Right lobe of liver (tissue), 6 donors: ENCODE data around the gene UGT1A8. TPM values are rescaled to one million over a fixed set of nuclear protein-coding genes. Genes with fewer than 3 reads are reported as not detected.

Source experiments
- ATAC-seq, 4 donors: fragments of 200-7000 bp; cut with Tn5 transposase; one replicate each; pipeline ENCODE4 v1.9.1; 2020; ENCODE audit warnings: mild to moderate bottlenecking in 4 of 4, moderate library complexity in 4 of 4
- DNase-seq, 3 donors: peaks; one replicate each; pipeline ENCODE4 v3.0.0-alpha.2; 2020
- H3K27ac ChIP-seq, 3 donors: fragments of 200-600 bp; one replicate each; pipeline ENCODE4 v1.8.0; 2022
- H3K27me3 ChIP-seq, 2 donors: fragments of 200-600 bp; one replicate each; pipeline ENCODE4 v1.8.0; 2022
- H3K36me3 ChIP-seq, 4 donors: fragments of 200-600 bp; sonication (generic) in 1 of 4; one replicate each; pipeline versions ENCODE4 v1.5.1 to v1.8.0; 2017 to 2022; ENCODE audit warnings: control low read depth in 1 of 4
- H3K4me1 ChIP-seq, 4 donors: fragments of 200-600 bp; sonication (generic) in 1 of 4; one replicate each; pipeline versions ENCODE4 v1.5.1 to v1.8.0; 2017 to 2022; ENCODE audit warnings: control low read depth in 1 of 4
- H3K4me3 ChIP-seq, 3 donors: fragments of 200-600 bp; one replicate each; pipeline ENCODE4 v1.8.0; 2022
- H3K9me3 ChIP-seq, 4 donors: fragments of 200-600 bp; sonication (generic) in 1 of 4; one replicate each; pipeline versions ENCODE4 v1.5.1 to v1.8.0; 2017 to 2022; ENCODE audit warnings: control low read depth in 1 of 4
- POLR2A ChIP-seq: fragments of 450-650 bp; IDR thresholded peaks from one replicate; pipeline ENCODE4 v1.6.1; 2017; ENCODE audit warnings: antibody characterized with exemption, mild to moderate bottlenecking
- WGBS: methylation state at CpG from one replicate; pipeline ENCODE4 v1.1.6; 2018; ENCODE audit warnings: low coverage, low lambda C conversion rate; ENCODE audit not compliant: insufficient coverage; ENCODE audit errors: missing lambda C conversion rate; 5-methylcytosine and 5-hydroxymethylcytosine counted together
- intact Hi-C, 2 donors: fragments of 100-400 bp; cut with DNase I; formaldehyde crosslinking; loops; one replicate each; pipeline versions ENCODE4 v1.11.2 to v1.14.1; 2022
- total RNA-seq, 6 experiments: library from RNA; depleted of rRNA in 2 of 6; stranded (reverse); fragments of >200 nt in 2 of 6; fragmentation: NEBNext Ultra II Directional in 3 of 6; extraction: Animal tissue kit (Norgen Biotek cat#: 25700) in 3 of 6; gene quantifications; one replicate each; pipeline versions ENCODE4 v1.1.0 to v1.2.4, GENCODE V29; 2016 to 2023
- TF ChIP-seq, protein P1 (sequence below), 4 donors: fragments of 200-600 bp in 3 of 4; fragments of 450-650 bp in 1 of 4; IDR thresholded peaks; one replicate each; pipeline versions ENCODE4 v1.5.1 to v1.8.0; 2016 to 2022; ENCODE audit warnings: antibody characterized with exemption in 4 of 4, mild to moderate bottlenecking in 2 of 4
- donor health status: DM: no; HTN: yes; CAD: no.
- donor health status: DM: no; HTN: no; CAD: no.
- donor health status: DM: no; HTN: no; CAD: no.
- donor health status: DM: no; HTN: yes; CAD: no.
- donor health status: DM: no; HTN: yes; CAD: no.

UGT1A8 gene
- total RNA-seq, 6 experiments from 2014 or later, result 0.51 to 3.8 (median 1.7) TPM

DNA sequence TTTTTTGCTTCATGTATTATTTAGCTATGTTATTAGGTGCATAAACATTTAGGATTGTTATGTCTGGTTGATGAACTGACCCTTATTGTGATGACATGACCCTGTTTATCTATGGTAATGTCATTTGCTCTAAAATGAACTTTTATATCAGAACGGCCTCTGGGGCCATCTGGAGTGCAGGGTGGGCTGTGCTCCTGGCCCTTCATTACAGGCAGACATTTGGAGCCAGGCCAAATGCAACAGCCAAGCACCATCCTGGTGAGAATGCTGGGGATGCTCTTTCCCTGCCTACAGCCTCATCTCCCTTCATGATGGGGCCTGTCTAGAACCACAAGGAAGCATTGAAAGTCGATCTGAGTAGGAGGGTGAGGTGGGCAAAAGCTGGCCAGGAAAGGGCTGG is 198.9 kb downstream of the UGT1A8 start:
- ATAC-seq (no peak), DNase-seq (peak in 2 of 3 donors; percentile 11 to 27)
- no peak for TF ChIP-seq POLR2A
- TF ChIP-seq, protein P1, sequence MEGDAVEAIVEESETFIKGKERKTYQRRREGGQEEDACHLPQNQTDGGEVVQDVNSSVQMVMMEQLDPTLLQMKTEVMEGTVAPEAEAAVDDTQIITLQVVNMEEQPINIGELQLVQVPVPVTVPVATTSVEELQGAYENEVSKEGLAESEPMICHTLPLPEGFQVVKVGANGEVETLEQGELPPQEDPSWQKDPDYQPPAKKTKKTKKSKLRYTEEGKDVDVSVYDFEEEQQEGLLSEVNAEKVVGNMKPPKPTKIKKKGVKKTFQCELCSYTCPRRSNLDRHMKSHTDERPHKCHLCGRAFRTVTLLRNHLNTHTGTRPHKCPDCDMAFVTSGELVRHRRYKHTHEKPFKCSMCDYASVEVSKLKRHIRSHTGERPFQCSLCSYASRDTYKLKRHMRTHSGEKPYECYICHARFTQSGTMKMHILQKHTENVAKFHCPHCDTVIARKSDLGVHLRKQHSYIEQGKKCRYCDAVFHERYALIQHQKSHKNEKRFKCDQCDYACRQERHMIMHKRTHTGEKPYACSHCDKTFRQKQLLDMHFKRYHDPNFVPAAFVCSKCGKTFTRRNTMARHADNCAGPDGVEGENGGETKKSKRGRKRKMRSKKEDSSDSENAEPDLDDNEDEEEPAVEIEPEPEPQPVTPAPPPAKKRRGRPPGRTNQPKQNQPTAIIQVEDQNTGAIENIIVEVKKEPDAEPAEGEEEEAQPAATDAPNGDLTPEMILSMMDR (IDR thresholded peaks at IDR 0.05), result no peak
- no peak overlapping the region for H3K4me3 ChIP-seq
- intact Hi-C loops, result no loop called here
- peaks cover 0 to 13% (median 0%) of the 10 kb centered on the region in 4 donors for H3K4me1 ChIP-seq
- no peaks in the 10 kb centered on the region for H3K36me3 ChIP-seq
- no peak overlapping the region for H3K27ac ChIP-seq
- H3K9me3 ChIP-seq, result no peaks in the 10 kb centered on the region
- no peaks in the 10 kb centered on the region for H3K27me3 ChIP-seq
- WGBS, result 56% methylated on average over 2 of the region's 2 CpGs

DNA sequence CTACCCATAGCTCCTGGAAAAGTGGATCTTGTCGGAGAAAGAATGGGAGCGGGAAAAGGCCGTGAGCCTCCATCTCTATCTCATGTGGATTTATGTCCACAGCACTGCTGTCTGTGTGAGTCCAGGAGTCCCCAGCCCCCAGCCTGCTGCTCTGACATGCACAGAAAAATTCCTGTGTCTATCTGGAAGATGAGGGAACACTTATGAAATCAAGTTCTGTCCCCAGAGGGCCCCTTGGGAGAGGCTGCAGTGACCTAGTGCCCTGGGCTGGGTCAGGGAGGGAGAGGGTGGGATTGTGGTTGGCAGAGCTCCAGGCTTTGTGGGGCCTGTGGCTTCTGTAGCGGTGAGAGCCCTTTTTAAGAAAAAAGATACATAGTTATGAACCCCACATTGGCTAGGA is 199.3 kb downstream of the UGT1A8 start:
- Histone ChIP-seq H3K27ac (no peak overlapping the region), H3K27me3 (no peaks in the 10 kb centered on the region), H3K4me1 (peaks cover 0 to 15% (median 1%) of the 10 kb centered on the region in 4 donors), H3K4me3 (no peak overlapping the region), H3K36me3 (no peaks in the 10 kb centered on the region), H3K9me3 (no peaks in the 10 kb centered on the region)
- ATAC-seq (no peak), DNase-seq (peak in 2 of 3 donors; percentile 17 to 33)
- intact Hi-C loops, result no loop called here
- TF ChIP-seq POLR2A, result no peak
- TF ChIP-seq, protein P1 (IDR thresholded peaks at IDR 0.05), result no peak
- WGBS, result 100% methylated on average over 4 of the region's 4 CpGs

DNA sequence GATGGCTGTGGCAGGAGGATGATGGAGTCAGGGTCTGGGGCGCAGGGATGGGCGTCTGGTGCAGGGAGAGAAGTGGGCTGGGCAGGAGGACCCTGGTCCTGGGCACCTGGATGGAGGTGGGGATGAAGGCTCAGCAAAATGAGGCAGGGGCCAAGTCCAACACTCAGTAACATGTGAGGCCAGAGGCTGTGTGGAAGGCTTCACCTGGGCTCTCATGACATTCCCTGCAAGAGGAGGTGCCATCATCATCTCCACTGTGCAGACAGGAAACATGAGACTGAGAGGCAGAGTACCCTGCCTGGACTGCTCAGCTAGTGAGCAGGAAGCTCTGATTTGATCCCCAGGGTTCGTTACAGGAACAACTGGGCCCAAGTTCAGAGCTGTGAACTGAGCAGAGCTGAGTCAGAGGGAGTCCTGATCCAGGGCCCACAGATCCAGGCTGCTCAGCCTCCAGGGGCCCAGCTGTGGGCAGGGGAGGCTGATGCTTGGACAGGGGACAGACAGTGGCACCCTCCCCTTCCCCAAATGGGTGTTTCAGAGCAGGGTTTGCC is 200.0 kb downstream of the UGT1A8 start:
- DNase-seq (peak in 2 of 3 donors; percentile 28 to 39), ATAC-seq (peak in 1 of 4 donors; percentile 17)
- H3K36me3 ChIP-seq, result no peaks in the 10 kb centered on the region
- no peak for TF ChIP-seq POLR2A
- TF ChIP-seq, protein P1 (IDR thresholded peaks at IDR 0.05), result no peak
- H3K27me3 ChIP-seq, result no peaks in the 10 kb centered on the region
- H3K9me3 ChIP-seq, result no peaks in the 10 kb centered on the region
- intact Hi-C loops, result no loop called here
- WGBS, result 88% methylated on average over 2 of the region's 3 CpGs
- peak overlapping the region in 1 of 3 donors; percentile 47 for H3K27ac ChIP-seq
- H3K4me1 ChIP-seq, result peaks cover 0 to 21% (median 5%) of the 10 kb centered on the region in 4 donors
- H3K4me3 ChIP-seq, result no peak overlapping the region

DNA sequence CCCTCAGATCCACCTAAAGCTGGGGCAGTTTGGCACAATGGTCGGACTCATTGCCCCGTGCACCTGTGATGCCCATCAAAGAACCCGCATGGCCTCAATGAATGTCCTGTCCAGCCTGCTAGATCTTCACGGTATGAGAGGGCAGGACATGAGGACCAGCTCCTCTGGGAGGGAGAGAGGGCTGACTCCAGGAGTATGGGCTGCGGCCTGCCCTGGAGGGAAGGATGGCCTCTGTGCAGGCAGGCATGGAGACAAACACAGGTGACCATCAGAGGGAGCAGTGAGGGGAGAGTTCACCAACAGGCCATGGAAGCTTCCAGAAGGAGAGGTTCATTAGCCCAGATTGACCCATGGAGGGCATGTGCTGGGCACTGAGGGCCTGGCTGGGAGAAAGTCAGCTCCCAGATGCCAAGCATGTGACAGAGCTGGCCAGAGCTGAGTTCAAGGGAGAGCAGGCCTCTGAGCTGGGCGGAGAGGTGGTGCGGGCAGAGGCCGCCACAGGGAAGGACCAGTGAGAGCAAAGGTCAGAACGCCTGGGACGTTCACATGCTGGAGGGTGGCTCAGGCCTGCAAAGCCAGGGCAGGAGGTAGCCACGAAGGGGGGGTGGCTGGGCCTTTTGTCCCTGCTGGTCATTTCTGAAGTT is 200.7 kb downstream of the UGT1A8 start:
- peak in 2 of 3 donors; percentile 90 to 91 for DNase-seq
- Histone ChIP-seq H3K4me3 (no peak overlapping the region), H3K9me3 (no peaks in the 10 kb centered on the region), H3K36me3 (no peaks in the 10 kb centered on the region), H3K27me3 (no peaks in the 10 kb centered on the region), H3K27ac (peak overlapping the region in 1 of 3 donors; percentile 47), H3K4me1 (peaks cover 0 to 28% (median 7%) of the 10 kb centered on the region in 4 donors)
- TF ChIP-seq POLR2A, result no peak
- TF ChIP-seq, protein P1 (IDR thresholded peaks at IDR 0.05), result no peak
- WGBS, result 28% methylated on average over 6 of the region's 11 CpGs
- peak; percentile 36 to 74 (median 71) for ATAC-seq
- intact Hi-C loops, result no loop called here
